Ovary (tissue), 9 donors: ENCODE data around the gene PTDSS2. TPM values are rescaled to one million over a fixed set of nuclear protein-coding genes. Genes with fewer than 3 reads are reported as not detected.

Experiments used
- DNase-seq, 5 donors: peaks; one replicate each; pipeline ENCODE4 v3.0.0-alpha.2; 2019 to 2020
- H3K27ac ChIP-seq, 2 donors: fragments of 200-600 bp; one replicate each; pipeline versions ENCODE4 v1.5.1 to v1.8.0; 2019 to 2022
- H3K27me3 ChIP-seq: fragments of 200-600 bp; one replicate; pipeline ENCODE4 v1.8.0; 2022
- H3K36me3 ChIP-seq: fragments of 200-600 bp; sonication (generic); one replicate; pipeline ENCODE4 v1.5.1; 2019
- H3K4me1 ChIP-seq: one replicate; pipeline ENCODE4 v1.8.1; 2013; ENCODE audit warnings: mild to moderate bottlenecking, moderate library complexity; ENCODE audit not compliant: insufficient read depth
- H3K4me3 ChIP-seq: fragments of 200-600 bp; sonication (generic); one replicate; pipeline ENCODE4 v1.5.1; 2017
- H3K9me3 ChIP-seq, 2 donors: fragments of 200-600 bp in 1 of 2; sonication (generic) in 1 of 2; one replicate each; pipeline versions ENCODE4 v1.5.1 to v1.8.1; 2013 to 2019; ENCODE audit warnings: mild to moderate bottlenecking in 1 of 2, moderate library complexity in 1 of 2
- CTCF ChIP-seq, 3 donors: fragments of 450-650 bp in 2 of 3; fragments of 200-600 bp in 1 of 3; IDR thresholded peaks; one replicate each; pipeline versions ENCODE4 v1.5.1 to v1.8.0; 2016 to 2022; ENCODE audit warnings: antibody characterized with exemption in 3 of 3, mild to moderate bottlenecking in 1 of 3
- EP300 ChIP-seq: sonication (generic); formaldehyde crosslinking; IDR thresholded peaks from one replicate; pipeline ENCODE4 v1.6.1; 2017; ENCODE audit warnings: antibody characterized with exemption
- POLR2A ChIP-seq: fragments of 450-650 bp; IDR thresholded peaks from one replicate; pipeline ENCODE4 v1.6.1; 2017; ENCODE audit warnings: antibody characterized with exemption, mild to moderate bottlenecking, moderate library complexity
- WGBS, 3 donors: extraction: QIAGEN DNeasy Blood & Tissue Kit in 1 of 3; methylation state at CpG; one replicate each; pipeline versions ENCODE4 v1.1.5 to v1.1.7; 2013 to 2017; 5-methylcytosine and 5-hydroxymethylcytosine counted together
- intact Hi-C, 4 donors: fragments of 100-400 bp; cut with DNase I; formaldehyde crosslinking; loops; one replicate each; pipeline versions ENCODE4 v1.11.0 to v1.15.1; 2022 to 2023
- polyA plus RNA-seq, 2 donors: library from polyadenylated mRNA; stranded (reverse); fragments of 200-250 nt in 1 of 2; fragments of 350-450 nt in 1 of 2; fragmentation: Illumina TruSeq in 1 of 2; extraction: RNeasy Lipid Tissue Mini Kit (QIAGEN cat#74804) in 1 of 2; gene quantifications; one replicate each; pipeline ENCODE4 v1.2.3, GENCODE V29; 2013 to 2014
- total RNA-seq, 7 donors: library from RNA; depleted of rRNA in 2 of 7; stranded (reverse); fragments of >200 nt in 2 of 7; fragmentation: NEBNext Ultra II Directional in 3 of 7; extraction: Animal tissue kit (Norgen Biotek cat#: 25700) in 3 of 7; gene quantifications; one replicate each; pipeline versions ENCODE4 v1.1.0 to v1.2.4, GENCODE V29; 2016 to 2023
- donor health status: DM: no; HTN: no; CAD: no; lungs with moderate emphysema.
- donor health status: DM: no; HTN: no; CAD: no.
- donor health status: Bipolar disorder and iron deficiency.
- donor health status: DM: yes; HTN: yes; CAD: no.
- donor health status: DM: no; HTN: no; CAD: no.
- donor health status: DM: yes; HTN: yes; CAD: no.

The PTDSS2 gene
- total and polyA plus RNA-seq, 9 donors: 17.1 to 56.5 (median 38.8) TPM

GRCh38 chr11:455566-456147 lies 5.6 kb downstream of the PTDSS2 start:
- no peak for DNase-seq
- TF ChIP-seq EP300 (no peak), CTCF (IDR thresholded peaks at IDR 0.05) (no peak), POLR2A (no peak)
- 75 to 77% (median 77%) methylated on average over 23 of the region's 23 CpGs for WGBS, 3 donors
- intact Hi-C loops: loop anchor here in 1 of 4 donors (10.0 kb wide), 1 partner anchor 49 kb away; the partner anchor contains the start of gene RNH1
- no peaks in the 10 kb centered on the region for H3K36me3 ChIP-seq
- no peaks in the 10 kb centered on the region for H3K27me3 ChIP-seq
- H3K4me3 ChIP-seq: no peak overlapping the region
- no peaks in the 10 kb centered on the region for H3K9me3 ChIP-seq
- no peaks in the 10 kb centered on the region for H3K4me1 ChIP-seq
- no peak overlapping the region for H3K27ac ChIP-seq

GRCh38 chr11:456533-456932 lies 6.5 kb downstream of the PTDSS2 start:
- TF ChIP-seq CTCF (IDR thresholded peaks at IDR 0.05) (no peak), EP300 (no peak), POLR2A (no peak)
- no peaks in the 10 kb centered on the region for H3K36me3 ChIP-seq
- WGBS, 3 donors: 68 to 84% (median 83%) methylated on average over 7 of the region's 7 CpGs
- no peaks in the 10 kb centered on the region for H3K27me3 ChIP-seq
- no peak overlapping the region for H3K4me3 ChIP-seq
- no peak for DNase-seq
- no peaks in the 10 kb centered on the region for H3K4me1 ChIP-seq
- H3K27ac ChIP-seq: no peak overlapping the region
- intact Hi-C loops: loop anchor here in 1 of 4 donors (10.0 kb wide), 1 partner anchor 48 kb away; the partner anchor contains the start of gene RNH1
- H3K9me3 ChIP-seq: no peaks in the 10 kb centered on the region

GRCh38 chr11:457111-457760 lies 7.2 kb downstream of the PTDSS2 start:
- intact Hi-C loops: loop anchor here in 1 of 4 donors (10.0 kb wide), 1 partner anchor 48 kb away; the partner anchor contains the start of gene RNH1
- H3K4me3 ChIP-seq: no peak overlapping the region
- no peak for DNase-seq

More at GRCh38 chr11:457111-457760, 7.2 kb downstream of the PTDSS2 start:
- TF ChIP-seq POLR2A (no peak), CTCF (IDR thresholded peaks at IDR 0.05) (no peak), EP300 (no peak)
- Histone ChIP-seq H3K27me3 (no peaks in the 10 kb centered on the region), H3K9me3 (no peaks in the 10 kb centered on the region), H3K27ac (no peak overlapping the region), H3K4me1 (no peaks in the 10 kb centered on the region), H3K36me3 (no peaks in the 10 kb centered on the region)
- WGBS, 3 donors: 69 to 72% (median 70%) methylated on average over 23 of the region's 23 CpGs
